H9 (cell line): ENCODE measurements around the gene PHF20. TPM values are rescaled to one million over a fixed set of nuclear protein-coding genes. Genes with fewer than 3 reads are reported as not detected.

Source experiments
- DNase-seq: peaks from one replicate; pipeline ENCODE4 v3.0.0-alpha.2; 2017
- H2AFZ ChIP-seq: one replicate; pipeline ENCODE4 v1.6.1; 2013; ENCODE audit warnings: mild to moderate bottlenecking, low read length, control low read depth, moderate library complexity
- H2AK5ac ChIP-seq: 2 replicates; pipeline ENCODE4 v1.6.1; 2013; ENCODE audit warnings: low read length, control low read depth, mixed read lengths; ENCODE audit not compliant: insufficient read length
- H2BK120ac ChIP-seq: one replicate; pipeline ENCODE4 v1.6.1; 2013; ENCODE audit warnings: low read depth, mild to moderate bottlenecking, low read length, control low read depth, inconsistent platforms; ENCODE audit not compliant: poor library complexity, severe bottlenecking
- H2BK12ac ChIP-seq: 2 replicates; pipeline ENCODE4 v1.6.1; 2013; ENCODE audit warnings: low read length, control low read depth, mixed read lengths, low read depth; ENCODE audit not compliant: insufficient read length
- H2BK15ac ChIP-seq: 2 replicates; pipeline ENCODE4 v1.6.1; 2013; ENCODE audit warnings: low read depth, low read length, control low read depth
- H2BK20ac ChIP-seq: one replicate; pipeline ENCODE4 v1.6.1; 2013; ENCODE audit warnings: low read depth, mild to moderate bottlenecking, low read length, control low read depth, inconsistent platforms; ENCODE audit not compliant: poor library complexity, severe bottlenecking
- H2BK5ac ChIP-seq: 2 replicates; pipeline ENCODE4 v1.6.1; 2013; ENCODE audit warnings: low read length, control low read depth, mixed read lengths; ENCODE audit not compliant: insufficient read length
- H3K14ac ChIP-seq: 2 replicates; pipeline ENCODE4 v1.6.1; 2013; ENCODE audit warnings: low read length, control low read depth; ENCODE audit not compliant: insufficient read depth
- H3K18ac ChIP-seq: 2 replicates; pipeline ENCODE4 v1.6.1; 2013; ENCODE audit warnings: low read depth, mild to moderate bottlenecking, mixed read lengths, low read length, control low read depth; ENCODE audit not compliant: insufficient read length
- H3K23ac ChIP-seq: 2 replicates; pipeline ENCODE4 v1.6.1; 2013; ENCODE audit warnings: low read length, control low read depth, mixed read lengths, low read depth; ENCODE audit not compliant: insufficient read length
- H3K23me2 ChIP-seq: 2 replicates; pipeline ENCODE4 v1.6.1; 2013; ENCODE audit warnings: low read depth, mild to moderate bottlenecking, mixed read lengths, low read length, control low read depth; ENCODE audit not compliant: insufficient read length, poor library complexity, severe bottlenecking
- H3K27ac ChIP-seq: 2 replicates; pipeline ENCODE4 v1.5.1; 2013; ENCODE audit warnings: low read length, control low read depth, mixed read lengths, low read depth; ENCODE audit not compliant: insufficient read length
- H3K27me3 ChIP-seq: 2 replicates; pipeline ENCODE4 v1.6.1; 2013; ENCODE audit warnings: low read length, control low read depth, inconsistent platforms; ENCODE audit not compliant: insufficient read depth
- H3K4ac ChIP-seq: 2 replicates; pipeline ENCODE4 v1.6.1; 2013; ENCODE audit warnings: low read depth, mild to moderate bottlenecking, control low read depth, inconsistent platforms, low read length, moderate library complexity
- H3K4me1 ChIP-seq: 2 replicates; pipeline ENCODE4 v1.6.1; 2013; ENCODE audit warnings: low read length, control low read depth, inconsistent platforms; ENCODE audit not compliant: insufficient read depth
- H3K4me2 ChIP-seq: 2 replicates; pipeline ENCODE4 v1.6.1; 2013; ENCODE audit warnings: low read length, control low read depth, mixed read lengths; ENCODE audit not compliant: insufficient read length, insufficient read depth
- H3K56ac ChIP-seq: 2 replicates; pipeline ENCODE4 v1.6.1; 2013; ENCODE audit warnings: low read depth, mild to moderate bottlenecking, mixed read lengths, low read length, control low read depth; ENCODE audit not compliant: insufficient read length
- H3K79me1 ChIP-seq: 2 replicates; pipeline ENCODE4 v1.6.1; 2013; ENCODE audit warnings: low read depth, mild to moderate bottlenecking, moderate library complexity, low read length, control low read depth, inconsistent platforms; ENCODE audit not compliant: insufficient read depth, poor library complexity, severe bottlenecking
- H3K79me2 ChIP-seq: 2 replicates; pipeline ENCODE4 v1.6.1; 2013; ENCODE audit warnings: low read length, control low read depth, inconsistent platforms; ENCODE audit not compliant: insufficient read depth
- H3K9ac ChIP-seq: 2 replicates; pipeline ENCODE4 v1.6.1; 2013; ENCODE audit warnings: low read length, control low read depth, mixed read lengths; ENCODE audit not compliant: insufficient read length; ENCODE audit errors: extremely low read depth
- H3K9me3 ChIP-seq: one replicate; pipeline ENCODE4 v1.6.1; 2013; ENCODE audit warnings: low read depth, low read length, inconsistent platforms; ENCODE audit not compliant: control insufficient read depth
- H3T11ph ChIP-seq: one replicate; pipeline ENCODE4 v1.6.1; 2013; ENCODE audit warnings: mild to moderate bottlenecking, low read length, control low read depth, inconsistent platforms
- H4K20me1 ChIP-seq: one replicate; pipeline ENCODE4 v1.6.1; 2013; ENCODE audit not compliant: control insufficient read depth, insufficient read length, insufficient read depth
- H4K5ac ChIP-seq: 2 replicates; pipeline ENCODE4 v1.6.1; 2013; ENCODE audit warnings: low read depth, mild to moderate bottlenecking, mixed read lengths, low read length, control low read depth; ENCODE audit not compliant: insufficient read length
- H4K8ac ChIP-seq: replicated peaks from 2 replicates; pipeline ENCODE4 v1.6.1; 2013; ENCODE audit warnings: low read length, control low read depth, mixed read lengths, low read depth; ENCODE audit not compliant: insufficient read length
- H4K91ac ChIP-seq: 2 replicates; pipeline ENCODE4 v1.6.1; 2013; ENCODE audit warnings: low read depth, mild to moderate bottlenecking, moderate library complexity, mixed read lengths, low read length, control low read depth; ENCODE audit not compliant: insufficient read length
- H3K27ac Mint-ChIP-seq, 3 experiments: 2 replicates in 2 of 3; 3 replicates in 1 of 3; pipeline ENCODE4 v1.8.0; 2020 to 2021; ENCODE audit warnings: mixed read lengths in 3 of 3, mild to moderate bottlenecking in 1 of 3, moderate library complexity in 1 of 3
- H3K27me3 Mint-ChIP-seq: 2 replicates; pipeline ENCODE4 v1.8.0; 2021; ENCODE audit warnings: low read depth, mild to moderate bottlenecking, moderate library complexity, mixed read lengths
- H3K36me3 Mint-ChIP-seq, 3 experiments: 2 replicates in 2 of 3; 3 replicates in 1 of 3; pipeline ENCODE4 v1.8.0; 2020 to 2021; ENCODE audit warnings: low read depth in 3 of 3, mixed read lengths in 3 of 3; ENCODE audit not compliant: insufficient read depth in 1 of 3
- H3K4me1 Mint-ChIP-seq, 2 experiments: 2 replicates each; pipeline ENCODE4 v1.8.0; 2020; ENCODE audit warnings: mixed read lengths in 2 of 2
- H3K4me3 Mint-ChIP-seq, 2 experiments: 2 replicates in 1 of 2; 3 replicates in 1 of 2; pipeline ENCODE4 v1.8.0; 2020 to 2021; ENCODE audit warnings: mild to moderate bottlenecking in 2 of 2, mixed read lengths in 2 of 2, moderate library complexity in 1 of 2
- H3K9me3 Mint-ChIP-seq, 2 experiments: 2 replicates in 1 of 2; 3 replicates in 1 of 2; pipeline ENCODE4 v1.8.0; 2020; ENCODE audit warnings: mild to moderate bottlenecking in 2 of 2, mixed read lengths in 2 of 2, moderate library complexity in 1 of 2
- WGBS: extraction: QIAGEN DNeasy Blood & Tissue Kit; methylation state at CpG from one replicate; pipeline ENCODE4 v1.1.7; 2013; ENCODE audit warnings: missing lambda C conversion rate, low lambda C conversion rate, mixed read lengths; ENCODE audit not compliant: insufficient read length; ENCODE audit errors: extremely low coverage; 5-methylcytosine and 5-hydroxymethylcytosine counted together
- total RNA-seq: library from RNA; stranded (reverse); gene quantifications from 2 replicates; pipeline ENCODE4 v1.2.1, GENCODE V29; 2021
- TF ChIP-seq, protein P1 (sequence below): fragments of 200-600 bp; sonication (generic); conservative IDR thresholded peaks from 3 replicates; pipeline ENCODE4 v1.8.0; 2021; ENCODE audit warnings: antibody characterized with exemption, mild to moderate bottlenecking

The PHF20 gene
- total RNA-seq, 1 experiment from 2014 or later: 50.3 TPM

DNA sequence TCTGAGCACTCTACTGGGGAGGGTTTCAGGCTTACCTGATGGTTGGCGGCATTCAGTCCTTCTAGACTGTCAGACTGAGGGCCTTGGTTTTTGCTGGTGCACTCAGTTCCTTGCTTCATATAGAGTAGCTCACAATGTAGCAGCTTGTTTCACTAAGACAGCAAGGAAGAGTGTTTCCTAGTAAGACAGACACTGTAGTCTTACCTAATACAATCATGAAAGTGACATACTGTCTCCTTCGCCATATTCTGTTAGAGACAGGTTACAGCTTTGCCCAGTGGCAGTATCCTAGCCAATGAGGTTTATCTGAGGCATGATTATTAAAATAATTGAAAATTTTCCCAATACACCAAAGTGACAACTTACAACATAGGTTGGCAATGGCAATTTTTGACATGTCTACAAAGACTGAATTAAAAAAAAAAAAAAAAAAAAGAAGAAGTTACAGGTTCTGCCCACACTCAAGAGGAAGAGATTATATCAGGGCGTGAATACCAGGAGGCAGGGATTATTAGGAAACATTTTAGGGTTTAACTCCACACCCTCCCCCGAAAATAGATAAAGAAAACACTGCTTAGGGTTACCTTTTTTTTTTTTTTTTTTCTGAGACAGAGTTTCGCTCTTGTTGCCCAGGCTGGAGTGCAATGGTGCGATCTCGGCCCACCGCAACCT lies 115.7 kb downstream of the PHF20 start:
- no peaks in the 10 kb centered on the region for H3K9me3 Mint-ChIP-seq
- H3K27ac ChIP-seq: no peak overlapping the region
- H2AK5ac ChIP-seq: no peak overlapping the region
- no peak overlapping the region for H3K23ac ChIP-seq
- no peak overlapping the region for H2BK15ac ChIP-seq
- no peak overlapping the region for H2BK20ac ChIP-seq
- no peaks in the 10 kb centered on the region for H3K79me1 ChIP-seq
- no peaks in the 10 kb centered on the region for H4K20me1 ChIP-seq
- no CpG with 5 or more reads among the region's 8 CpGs for WGBS
- DNase-seq: no peak
- H2AFZ ChIP-seq: no peak overlapping the region
- peaks cover 0 to 7% (median 6%) of the 10 kb centered on the region in 3 experiments; a peak in 5 of 7 replicates for H3K36me3 Mint-ChIP-seq
- no peak overlapping the region for H4K5ac ChIP-seq
- H3K18ac ChIP-seq: no peak overlapping the region
- no peaks in the 10 kb centered on the region for H3K79me2 ChIP-seq
- no peak overlapping the region for H3K4me3 Mint-ChIP-seq
- H2BK12ac ChIP-seq: no peak overlapping the region
- H3T11ph ChIP-seq: no peak overlapping the region
- no peak overlapping the region for H3K9ac ChIP-seq
- no peak overlapping the region for H3K4ac ChIP-seq
- no peaks in the 10 kb centered on the region for H3K9me3 ChIP-seq
- H3K4me1 ChIP-seq: no peaks in the 10 kb centered on the region
- no peak overlapping the region for H4K8ac ChIP-seq
- H4K91ac ChIP-seq: no peak overlapping the region
- no peak overlapping the region for H3K27ac Mint-ChIP-seq
- TF ChIP-seq, protein P1, sequence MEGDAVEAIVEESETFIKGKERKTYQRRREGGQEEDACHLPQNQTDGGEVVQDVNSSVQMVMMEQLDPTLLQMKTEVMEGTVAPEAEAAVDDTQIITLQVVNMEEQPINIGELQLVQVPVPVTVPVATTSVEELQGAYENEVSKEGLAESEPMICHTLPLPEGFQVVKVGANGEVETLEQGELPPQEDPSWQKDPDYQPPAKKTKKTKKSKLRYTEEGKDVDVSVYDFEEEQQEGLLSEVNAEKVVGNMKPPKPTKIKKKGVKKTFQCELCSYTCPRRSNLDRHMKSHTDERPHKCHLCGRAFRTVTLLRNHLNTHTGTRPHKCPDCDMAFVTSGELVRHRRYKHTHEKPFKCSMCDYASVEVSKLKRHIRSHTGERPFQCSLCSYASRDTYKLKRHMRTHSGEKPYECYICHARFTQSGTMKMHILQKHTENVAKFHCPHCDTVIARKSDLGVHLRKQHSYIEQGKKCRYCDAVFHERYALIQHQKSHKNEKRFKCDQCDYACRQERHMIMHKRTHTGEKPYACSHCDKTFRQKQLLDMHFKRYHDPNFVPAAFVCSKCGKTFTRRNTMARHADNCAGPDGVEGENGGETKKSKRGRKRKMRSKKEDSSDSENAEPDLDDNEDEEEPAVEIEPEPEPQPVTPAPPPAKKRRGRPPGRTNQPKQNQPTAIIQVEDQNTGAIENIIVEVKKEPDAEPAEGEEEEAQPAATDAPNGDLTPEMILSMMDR: no peak
- no peaks in the 10 kb centered on the region for H3K23me2 ChIP-seq
- H3K27me3 ChIP-seq: no peaks in the 10 kb centered on the region
- no peak overlapping the region for H2BK5ac ChIP-seq
- H3K4me1 Mint-ChIP-seq: peaks cover 6 to 8% of the 10 kb centered on the region in 2 experiments
- H3K14ac ChIP-seq: no peak overlapping the region
- no peak overlapping the region for H3K4me2 ChIP-seq
- H3K56ac ChIP-seq: no peak overlapping the region
- no peak overlapping the region for H2BK120ac ChIP-seq
- no peaks in the 10 kb centered on the region for H3K27me3 Mint-ChIP-seq
